HepG2 (cell line): ENCODE results near the gene TRAF3. TPM values are rescaled to one million over a fixed set of nuclear protein-coding genes. Genes with fewer than 3 reads are reported as not detected.

Experiments
- ATAD3A ChIP-seq: sonication (generic); formaldehyde crosslinking; IDR thresholded peaks from 2 replicates; pipeline ENCODE4 v1.4.0; 2020; ENCODE audit warnings: missing genetic modification reagents
- HNRNPUL1 ChIP-seq: fragments of 200-400 bp; formaldehyde crosslinking; IDR thresholded peaks from 2 replicates; pipeline ENCODE4 v1.6.1; 2017; ENCODE audit warnings: low read depth, mild to moderate bottlenecking, low read length, moderate library complexity
- MED8 ChIP-seq: sonication (generic); formaldehyde crosslinking; IDR thresholded peaks from 2 replicates; pipeline ENCODE4 v1.8.1; 2023; ENCODE audit warnings: mild to moderate bottlenecking, missing genetic modification reagents; ENCODE audit not compliant: insufficient replicate concordance
- NBN ChIP-seq: fragments of 450-650 bp; conservative IDR thresholded peaks from 2 replicates; pipeline ENCODE4 v1.6.1; 2017
- RAD51 ChIP-seq: fragments of 450-650 bp; IDR thresholded peaks from 2 replicates; pipeline ENCODE4 v1.6.1; 2016; ENCODE audit warnings: borderline replicate concordance
- RELA ChIP-seq: sonication (generic); formaldehyde crosslinking; IDR thresholded peaks from 2 replicates; pipeline ENCODE4 v1.4.0; 2020; ENCODE audit warnings: missing genetic modification reagents
- SCMH1 ChIP-seq: sonication (generic); formaldehyde crosslinking; IDR thresholded peaks from 2 replicates; pipeline ENCODE4 v1.9.0; 2021; ENCODE audit warnings: missing genetic modification reagents, mild to moderate bottlenecking, borderline replicate concordance
- SOX13 ChIP-seq, 3 experiments: fragments of 450-650 bp in 1 of 3; sonication (generic) in 1 of 3; formaldehyde crosslinking in 1 of 3; IDR thresholded peaks in 2 of 3; conservative IDR thresholded peaks in 1 of 3; 2 replicates each; pipeline versions ENCODE4 v1.5.0 to v1.6.1; 2016 to 2020; ENCODE audit warnings: antibody characterized with exemption in 1 of 3, mild to moderate bottlenecking in 1 of 3, missing compliant biosample characterization in 1 of 3, missing genetic modification reagents in 1 of 3, moderate library complexity in 1 of 3
- ZBTB38 ChIP-seq: sonication (generic); formaldehyde crosslinking; IDR thresholded peaks from 2 replicates; pipeline ENCODE4 v1.5.1; 2020; ENCODE audit warnings: mild to moderate bottlenecking, missing genetic modification reagents
- ZKSCAN8 ChIP-seq: IDR thresholded peaks from 2 replicates; pipeline ENCODE4 v1.6.1; 2016; ENCODE audit warnings: borderline replicate concordance, missing genetic modification reagents, missing compliant biosample characterization
- ZNF20 ChIP-seq: sonication (generic); formaldehyde crosslinking; IDR thresholded peaks from 2 replicates; pipeline ENCODE4 v1.4.0; 2020; ENCODE audit warnings: mild to moderate bottlenecking, moderate library complexity, missing genetic modification reagents
- ZNF557 ChIP-seq: sonication (generic); formaldehyde crosslinking; IDR thresholded peaks from 2 replicates; pipeline ENCODE4 v1.4.0; 2020; ENCODE audit warnings: missing genetic modification reagents
- ZNF749 ChIP-seq: sonication (generic); formaldehyde crosslinking; IDR thresholded peaks from 2 replicates; pipeline ENCODE4 v1.8.0; 2022; ENCODE audit warnings: mild to moderate bottlenecking, missing genetic modification reagents, moderate library complexity, borderline replicate concordance
- ZNF883 ChIP-seq: sonication (generic); formaldehyde crosslinking; IDR thresholded peaks from 2 replicates; pipeline ENCODE4 v1.5.1; 2020; ENCODE audit warnings: mild to moderate bottlenecking, missing genetic modification reagents; ENCODE audit errors: not compliant biosample characterization
- polyA plus RNA-seq, 8 experiments: library from polyadenylated mRNA; depleted of rRNA in 3 of 8; stranded (reverse) in 7 of 8; unstranded in 1 of 8; fragments of >200 nt; fragmentation: Illumina TruSeq in 4 of 8; extraction: Trizol in 4 of 8; gene quantifications; 2 replicates each; pipeline versions ENCODE4 v1.2.1 to v1.2.3, GENCODE V29; 2011 to 2016; ENCODE audit warnings: low read depth in 4 of 8, missing spikeins in 1 of 8, mixed read lengths in 1 of 8; ENCODE audit not compliant: insufficient read depth in 1 of 8
- total RNA-seq, 5 experiments: library from RNA; depleted of rRNA; stranded (reverse); fragments of >200 nt; fragmentation: Illumina TruSeq; extraction: Trizol; gene quantifications; 2 replicates each; pipeline ENCODE4 v1.2.3, GENCODE V29; 2016; ENCODE audit warnings: low read depth in 1 of 5
- TF ChIP-seq, protein P1 (sequence below): sonication (generic); formaldehyde crosslinking; IDR thresholded peaks from 2 replicates; pipeline ENCODE4 v1.5.0; 2020; ENCODE audit warnings: mild to moderate bottlenecking, missing genetic modification reagents, borderline replicate concordance
- TF ChIP-seq, protein P2 (sequence below), 2 experiments: sonication (generic) in 1 of 2; formaldehyde crosslinking in 1 of 2; IDR thresholded peaks; 2 replicates each; pipeline versions ENCODE4 v1.5.1 to v1.6.1; 2011 to 2020; ENCODE audit warnings: borderline replicate concordance in 1 of 2, low read depth in 1 of 2, low read length in 1 of 2, mild to moderate bottlenecking in 1 of 2, missing genetic modification reagents in 1 of 2, moderate library complexity in 1 of 2
- TF ChIP-seq, protein P3 (sequence below): sonication (generic); formaldehyde crosslinking; IDR thresholded peaks from 2 replicates; pipeline ENCODE4 v1.5.1; 2020; ENCODE audit warnings: missing genetic modification reagents, mild to moderate bottlenecking, borderline replicate concordance
- TF ChIP-seq, protein P4 (sequence below): sonication (generic); formaldehyde crosslinking; IDR thresholded peaks from 2 replicates; pipeline ENCODE4 v1.5.0; 2020; ENCODE audit warnings: missing genetic modification reagents

TRAF3 gene
- total and polyA plus RNA-seq, 2 of the 13 experiments (the other 11 are each of a cell fraction or from before 2014, with no cell fraction given) = 6.9 to 12.2 TPM

DNA sequence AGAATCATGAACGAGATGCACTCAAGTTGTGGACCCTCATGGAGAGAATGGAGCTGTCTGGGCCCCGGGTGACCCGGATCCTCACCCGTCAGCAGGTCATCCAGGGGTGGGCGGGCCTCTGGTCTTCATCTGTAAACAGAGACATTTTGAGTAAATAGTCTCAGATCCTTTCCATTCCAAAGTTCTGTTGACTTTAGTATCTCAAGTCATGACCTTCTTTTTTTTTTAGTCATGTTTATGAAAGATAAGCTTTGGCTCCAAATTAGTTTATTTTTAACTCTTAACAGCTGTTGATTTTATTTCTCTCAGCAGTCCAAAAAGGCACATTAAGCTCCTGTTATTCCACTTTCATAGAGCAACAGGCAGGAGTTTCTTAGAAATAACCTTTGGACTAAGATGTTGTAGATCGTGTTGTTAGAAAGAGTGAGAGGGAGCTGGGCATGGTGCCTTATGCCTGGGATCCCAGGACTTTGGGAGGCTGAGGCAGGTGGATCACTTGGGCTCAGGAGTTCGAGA, 96.4 kb downstream of the TRAF3 start (continued):
- 0 out of 2 replicates have a peak, but pooled peaks have one; percentile 34 for TF ChIP-seq SOX13 (IDR thresholded peaks at IDR 0.05)
- TF ChIP-seq SOX13 (CRISPR knock-in tag; conservative IDR thresholded peaks at IDR 0.05 in 1 of 2, IDR thresholded peaks at IDR 0.05 in 1 of 2) = peak in 1 of 2 experiments; percentile 82; a peak in 2 of 4 replicates
- TF ChIP-seq, protein P1, sequence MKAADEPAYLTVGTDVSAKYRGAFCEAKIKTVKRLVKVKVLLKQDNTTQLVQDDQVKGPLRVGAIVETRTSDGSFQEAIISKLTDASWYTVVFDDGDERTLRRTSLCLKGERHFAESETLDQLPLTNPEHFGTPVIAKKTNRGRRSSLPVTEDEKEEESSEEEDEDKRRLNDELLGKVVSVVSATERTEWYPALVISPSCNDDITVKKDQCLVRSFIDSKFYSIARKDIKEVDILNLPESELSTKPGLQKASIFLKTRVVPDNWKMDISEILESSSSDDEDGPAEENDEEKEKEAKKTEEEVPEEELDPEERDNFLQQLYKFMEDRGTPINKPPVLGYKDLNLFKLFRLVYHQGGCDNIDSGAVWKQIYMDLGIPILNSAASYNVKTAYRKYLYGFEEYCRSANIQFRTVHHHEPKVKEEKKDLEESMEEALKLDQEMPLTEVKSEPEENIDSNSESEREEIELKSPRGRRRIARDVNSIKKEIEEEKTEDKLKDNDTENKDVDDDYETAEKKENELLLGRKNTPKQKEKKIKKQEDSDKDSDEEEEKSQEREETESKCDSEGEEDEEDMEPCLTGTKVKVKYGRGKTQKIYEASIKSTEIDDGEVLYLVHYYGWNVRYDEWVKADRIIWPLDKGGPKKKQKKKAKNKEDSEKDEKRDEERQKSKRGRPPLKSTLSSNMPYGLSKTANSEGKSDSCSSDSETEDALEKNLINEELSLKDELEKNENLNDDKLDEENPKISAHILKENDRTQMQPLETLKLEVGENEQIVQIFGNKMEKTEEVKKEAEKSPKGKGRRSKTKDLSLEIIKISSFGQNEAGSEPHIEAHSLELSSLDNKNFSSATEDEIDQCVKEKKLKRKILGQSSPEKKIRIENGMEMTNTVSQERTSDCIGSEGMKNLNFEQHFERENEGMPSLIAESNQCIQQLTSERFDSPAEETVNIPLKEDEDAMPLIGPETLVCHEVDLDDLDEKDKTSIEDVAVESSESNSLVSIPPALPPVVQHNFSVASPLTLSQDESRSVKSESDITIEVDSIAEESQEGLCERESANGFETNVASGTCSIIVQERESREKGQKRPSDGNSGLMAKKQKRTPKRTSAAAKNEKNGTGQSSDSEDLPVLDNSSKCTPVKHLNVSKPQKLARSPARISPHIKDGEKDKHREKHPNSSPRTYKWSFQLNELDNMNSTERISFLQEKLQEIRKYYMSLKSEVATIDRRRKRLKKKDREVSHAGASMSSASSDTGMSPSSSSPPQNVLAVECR (CRISPR knock-in tag) = peak; percentile 17; the same call in 1 of the 2 replicates
- TF ChIP-seq ZNF557 (CRISPR knock-in tag) = no peak
- no peak for TF ChIP-seq ZBTB38 (CRISPR knock-in tag)
- TF ChIP-seq, protein P2, sequence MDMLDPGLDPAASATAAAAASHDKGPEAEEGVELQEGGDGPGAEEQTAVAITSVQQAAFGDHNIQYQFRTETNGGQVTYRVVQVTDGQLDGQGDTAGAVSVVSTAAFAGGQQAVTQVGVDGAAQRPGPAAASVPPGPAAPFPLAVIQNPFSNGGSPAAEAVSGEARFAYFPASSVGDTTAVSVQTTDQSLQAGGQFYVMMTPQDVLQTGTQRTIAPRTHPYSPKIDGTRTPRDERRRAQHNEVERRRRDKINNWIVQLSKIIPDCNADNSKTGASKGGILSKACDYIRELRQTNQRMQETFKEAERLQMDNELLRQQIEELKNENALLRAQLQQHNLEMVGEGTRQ (IDR thresholded peaks at IDR 0.05; ENCODE audit: low read depth, low read length) = no peak
- TF ChIP-seq, protein P2 (CRISPR knock-in tag; IDR thresholded peaks at IDR 0.05; ENCODE audit: borderline replicate concordance) = no peak
- TF ChIP-seq, protein P3, sequence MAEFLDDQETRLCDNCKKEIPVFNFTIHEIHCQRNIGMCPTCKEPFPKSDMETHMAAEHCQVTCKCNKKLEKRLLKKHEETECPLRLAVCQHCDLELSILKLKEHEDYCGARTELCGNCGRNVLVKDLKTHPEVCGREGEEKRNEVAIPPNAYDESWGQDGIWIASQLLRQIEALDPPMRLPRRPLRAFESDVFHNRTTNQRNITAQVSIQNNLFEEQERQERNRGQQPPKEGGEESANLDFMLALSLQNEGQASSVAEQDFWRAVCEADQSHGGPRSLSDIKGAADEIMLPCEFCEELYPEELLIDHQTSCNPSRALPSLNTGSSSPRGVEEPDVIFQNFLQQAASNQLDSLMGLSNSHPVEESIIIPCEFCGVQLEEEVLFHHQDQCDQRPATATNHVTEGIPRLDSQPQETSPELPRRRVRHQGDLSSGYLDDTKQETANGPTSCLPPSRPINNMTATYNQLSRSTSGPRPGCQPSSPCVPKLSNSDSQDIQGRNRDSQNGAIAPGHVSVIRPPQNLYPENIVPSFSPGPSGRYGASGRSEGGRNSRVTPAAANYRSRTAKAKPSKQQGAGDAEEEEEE (CRISPR knock-in tag) = no peak
- no peak for TF ChIP-seq NBN
- TF ChIP-seq ATAD3A = no peak
- TF ChIP-seq SCMH1 (CRISPR knock-in tag) = no peak
- TF ChIP-seq MED8 (CRISPR knock-in tag) = peak; percentile 19
- TF ChIP-seq RAD51 = no peak
- no peak for TF ChIP-seq ZNF883 (CRISPR knock-in tag)
- TF ChIP-seq RELA (CRISPR knock-in tag) = no peak
- TF ChIP-seq HNRNPUL1 = no peak
- TF ChIP-seq, protein P4, sequence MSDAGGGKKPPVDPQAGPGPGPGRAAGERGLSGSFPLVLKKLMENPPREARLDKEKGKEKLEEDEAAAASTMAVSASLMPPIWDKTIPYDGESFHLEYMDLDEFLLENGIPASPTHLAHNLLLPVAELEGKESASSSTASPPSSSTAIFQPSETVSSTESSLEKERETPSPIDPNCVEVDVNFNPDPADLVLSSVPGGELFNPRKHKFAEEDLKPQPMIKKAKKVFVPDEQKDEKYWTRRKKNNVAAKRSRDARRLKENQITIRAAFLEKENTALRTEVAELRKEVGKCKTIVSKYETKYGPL = no peak
- TF ChIP-seq ZNF749 (CRISPR knock-in tag) = no peak
- peak; percentile 33; the same call in 1 of the 2 replicates for TF ChIP-seq ZKSCAN8
- TF ChIP-seq ZNF20 (CRISPR knock-in tag) = no peak
